HG03378 (cell line): ENCODE measurements around the gene HELZ2.
A peak's percentile ranks its signal among the peaks of the same experiment; 100 is the strongest.
"Not testable (repeated sequence)": the region's sequence is repeated elsewhere in the genome, so short reads cannot be mapped to it uniquely, and the experiment has no call there.

Source experiments
- ATAC-seq: cut with Tn5 transposase; IDR thresholded peaks from one replicate; pipeline ENCODE4 v1.9.1; 2021; ENCODE audit warnings: mild to moderate bottlenecking, moderate library complexity; ENCODE audit not compliant: unreplicated experiment

HELZ2 gene

GRCh38 chr20:63580796-63581461 is 6.9 kb upstream of the HELZ2 start:
- ATAC-seq, result no peak

GRCh38 chr20:63579017-63579694 is 5.1 kb upstream of the HELZ2 start:
- no peak for ATAC-seq

- no peak for ATAC-seq
Observed at GRCh38 chr20:63578224-63579016, 4.4 kb upstream of the HELZ2 start.

GRCh38 chr20:63577317-63577894 is 3.4 kb upstream of the HELZ2 start:
- no peak for ATAC-seq

GRCh38 chr20:63576311-63576710 is 2.3 kb upstream of the HELZ2 start:
- no peak for ATAC-seq

GRCh38 chr20:63574829-63575743 is 1.0 kb upstream of the HELZ2 start:
- ATAC-seq, result no peak

- ATAC-seq, result no peak
Observed at GRCh38 chr20:63573647-63574131, 350 bp downstream of the HELZ2 start.

GRCh38 chr20:63572788-63573646 is 1.0 kb downstream of the HELZ2 start:
- ATAC-seq, result no peak

GRCh38 chr20:63572071-63572787 is 1.8 kb downstream of the HELZ2 start:
- no peak for ATAC-seq

- ATAC-seq, result not testable (repeated sequence)
Observed at GRCh38 chr20:63571087-63571478, 3.0 kb downstream of the HELZ2 start.

- no peak for ATAC-seq
Observed at GRCh38 chr20:63570281-63571086, 3.6 kb downstream of the HELZ2 start.

GRCh38 chr20:63568986-63569949 is 4.8 kb downstream of the HELZ2 start:
- ATAC-seq, result no peak

GRCh38 chr20:63568170-63568981 is 5.7 kb downstream of the HELZ2 start:
- peak; percentile 15 for ATAC-seq

GRCh38 chr20:63567386-63568169 is 6.5 kb downstream of the HELZ2 start:
- ATAC-seq, result peak; percentile 55

GRCh38 chr20:63567136-63567385 is 7.0 kb downstream of the HELZ2 start:
- no peak for ATAC-seq
